PC-9 (cell line): ENCODE results near the gene EMILIN1. TPM values are rescaled to one million over a fixed set of nuclear protein-coding genes. Genes with fewer than 3 reads are reported as not detected.

Experiments used
- BruUV-seq: library from RNA; stranded (reverse); fragments of 400-500 nt; replicated peaks from 2 replicates; lab custom pipeline; 2021; lab: Mats Ljungman, UMichigan
- CTCF ChIA-PET: fragments of 300-600 bp; sonication (Branson Sonifier 250); formaldehyde crosslinking; loops from one replicate; lab custom pipeline; 2022; ENCODE audit warnings: antibody characterized with exemption; lab: Charles Lee
- POLR2A ChIA-PET: fragments of 300-600 bp; sonication (Branson Sonifier 250); formaldehyde crosslinking; loops from one replicate; lab custom pipeline; 2022; ENCODE audit warnings: antibody characterized with exemption; ENCODE audit not compliant: unreplicated experiment; lab: Charles Lee
- DNase-seq, 2 experiments: peaks; one replicate each; pipeline versions ENCODE4 v3.0.0 to v3.0.0-alpha.2; 2015 to 2022; ENCODE audit warnings: mixed read lengths in 1 of 2
- H2AFZ ChIP-seq: fragments of 200-600 bp; sonication (generic); 2 replicates; pipeline ENCODE4 v1.8.1; 2017; ENCODE audit warnings: antibody characterized with exemption
- H3F3A ChIP-seq: fragments of 200-600 bp; sonication (generic); 2 replicates; pipeline ENCODE4 v1.8.1; 2017; ENCODE audit warnings: antibody characterized with exemption, mild to moderate bottlenecking, low read depth; ENCODE audit not compliant: insufficient read depth
- H3K27ac ChIP-seq: fragments of 200-600 bp; sonication (generic); 2 replicates; pipeline ENCODE4 v1.6.1; 2016; ENCODE audit warnings: mixed run types
- H3K27me3 ChIP-seq: fragments of 200-600 bp; sonication (generic); 2 replicates; pipeline ENCODE4 v1.6.1; 2016; ENCODE audit warnings: low read depth, mixed run types; ENCODE audit not compliant: insufficient read depth
- H3K36me3 ChIP-seq: fragments of 200-600 bp; sonication (generic); 2 replicates; pipeline ENCODE4 v1.6.1; 2016; ENCODE audit warnings: low read depth, mixed run types
- H3K4me1 ChIP-seq: fragments of 200-600 bp; sonication (generic); replicated peaks from 2 replicates; pipeline ENCODE4 v1.6.1; 2016; ENCODE audit warnings: mixed run types; ENCODE audit not compliant: insufficient read depth
- H3K4me2 ChIP-seq: fragments of 200-600 bp; sonication (generic); 2 replicates; pipeline ENCODE4 v1.6.1; 2017; ENCODE audit warnings: mixed run types
- H3K4me3 ChIP-seq: fragments of 200-600 bp; sonication (generic); 2 replicates; pipeline ENCODE4 v1.6.1; 2016; ENCODE audit warnings: mixed run types
- H3K79me2 ChIP-seq: fragments of 200-600 bp; sonication (generic); 2 replicates; pipeline ENCODE4 v1.6.1; 2017; ENCODE audit warnings: low read depth, mixed run types
- H3K9me2 ChIP-seq: fragments of 200-600 bp; sonication (generic); 2 replicates; pipeline ENCODE4 v1.8.1; 2017; ENCODE audit warnings: mild to moderate bottlenecking; ENCODE audit not compliant: insufficient read depth
- H3K9me3 ChIP-seq: fragments of 200-600 bp; sonication (generic); 2 replicates; pipeline ENCODE4 v1.8.1; 2016; ENCODE audit warnings: low read depth; ENCODE audit not compliant: insufficient read depth
- H4K20me1 ChIP-seq: fragments of 200-600 bp; sonication (generic); 2 replicates; pipeline ENCODE4 v1.8.1; 2017; ENCODE audit not compliant: insufficient read depth
- CTCF ChIP-seq: fragments of 200-600 bp; sonication (generic); conservative IDR thresholded peaks from 2 replicates; pipeline ENCODE4 v1.6.1; 2017; ENCODE audit warnings: mixed run types, antibody characterized with exemption, mild to moderate bottlenecking, moderate library complexity
- EZH2 ChIP-seq: fragments of 200-600 bp; sonication (generic); IDR thresholded peaks from 2 replicates; pipeline ENCODE4 v1.8.0; 2017; ENCODE audit warnings: antibody characterized with exemption, low read depth
- intact Hi-C: fragments of 100-400 bp; cut with micrococcal nuclease; formaldehyde crosslinking; loops from one replicate; pipeline ENCODE4 v1.10.0; 2022; ENCODE audit not compliant: unreplicated experiment
- total RNA-seq: library from RNA; stranded (reverse); gene quantifications from 2 replicates; pipeline ENCODE4 v1.2.3, GENCODE V29; 2021

Gene EMILIN1
- total RNA-seq, 1 experiment from 2014 or later, result 1.6 TPM

- H3K36me3 ChIP-seq, result 0 out of 2 replicates have a peak, but pooled peaks cover 8% of the 10 kb centered on the region
- DNase-seq, result no peak
- no peaks in the 10 kb centered on the region for H3K9me3 ChIP-seq
- peaks cover 10% of the 10 kb centered on the region for H3K4me1 ChIP-seq
- intact Hi-C loops, result no loop called here
- H3K79me2 ChIP-seq, result peaks cover 15% of the 10 kb centered on the region
- no peaks in the 10 kb centered on the region for H3K9me2 ChIP-seq
- no peak overlapping the region for H3K4me3 ChIP-seq
- peaks cover 7% of the 10 kb centered on the region; the same call in 1 of the 2 replicates for H4K20me1 ChIP-seq
- no TSS peak for BruUV-seq
- ChIA-PET CTCF (no interaction called here), POLR2A (interaction anchor here (0.5 kb wide), 1 partner anchor 89 kb away, joined by 6 read pairs; no protein-coding TSS in a partner anchor)
- H3F3A ChIP-seq, result peaks cover 10% of the 10 kb centered on the region; the same call in 1 of the 2 replicates
- H3K27ac ChIP-seq, result no peak overlapping the region
- no peak overlapping the region for H2AFZ ChIP-seq
- H3K27me3 ChIP-seq, result peaks cover 5% of the 10 kb centered on the region; the same call in 1 of the 2 replicates
- no peak overlapping the region for H3K4me2 ChIP-seq
- no peak for TF ChIP-seq EZH2
- no peak for TF ChIP-seq CTCF
Observed at GRCh38 chr2:27128668-27129571, 50.5 kb downstream of the EMILIN1 start.

GRCh38 chr2:27130396-27130795, 52.0 kb downstream of the EMILIN1 start:
- H3K9me3 ChIP-seq, result no peaks in the 10 kb centered on the region
- H3K27me3 ChIP-seq, result no peaks in the 10 kb centered on the region
- H4K20me1 ChIP-seq, result peaks cover 7% of the 10 kb centered on the region; the same call in 1 of the 2 replicates
- no TSS peak for BruUV-seq
- no peak overlapping the region for H2AFZ ChIP-seq
- H3K36me3 ChIP-seq, result 0 out of 2 replicates have a peak, but pooled peaks cover 8% of the 10 kb centered on the region
- CTCF ChIA-PET, result no interaction called here
- no peak for TF ChIP-seq CTCF
- no peak for TF ChIP-seq EZH2
- intact Hi-C loops, result loop anchor here (10.0 kb wide), 1 partner anchor 84 kb away; the partner anchor contains the start of genes ATRAID, CAD and SLC5A6
- no peak overlapping the region for H3K4me3 ChIP-seq
- no peak overlapping the region for H3K4me2 ChIP-seq
- DNase-seq, result no peak
- H3K9me2 ChIP-seq, result no peaks in the 10 kb centered on the region
- peaks cover 10% of the 10 kb centered on the region for H3K4me1 ChIP-seq
- peaks cover 19% of the 10 kb centered on the region for H3K79me2 ChIP-seq
- H3K27ac ChIP-seq, result no peak overlapping the region
- H3F3A ChIP-seq, result peaks cover 10% of the 10 kb centered on the region; the same call in 1 of the 2 replicates
- POLR2A ChIA-PET, result no interaction called here

DNA sequence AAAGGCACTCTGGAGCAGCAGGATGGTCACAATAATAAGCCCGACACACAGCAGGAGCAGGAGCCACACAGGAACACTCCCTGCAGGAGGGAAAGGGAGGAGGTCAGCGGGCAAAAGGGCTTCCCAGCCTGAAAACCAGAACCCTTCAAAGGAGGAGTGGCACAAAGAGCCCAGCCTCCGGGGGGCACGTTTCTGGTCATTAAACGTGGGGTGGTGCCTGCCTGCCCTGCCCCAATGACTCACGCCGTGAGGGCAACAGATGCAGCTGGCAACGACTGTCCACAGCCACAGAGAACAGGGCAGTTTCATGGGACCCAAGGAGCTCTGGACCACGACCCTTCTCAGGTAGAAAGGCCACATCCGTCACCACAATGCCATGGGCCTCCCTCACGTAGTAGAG, 53.0 kb downstream of the EMILIN1 start:
- H3K27me3 ChIP-seq, result no peaks in the 10 kb centered on the region
- no peak overlapping the region for H3K4me3 ChIP-seq
- H3K4me1 ChIP-seq, result peaks cover 10% of the 10 kb centered on the region
- H3K27ac ChIP-seq, result no peak overlapping the region
- H3F3A ChIP-seq, result peaks cover 10% of the 10 kb centered on the region; the same call in 1 of the 2 replicates
- ChIA-PET POLR2A (interaction anchor here (0.6 kb wide), 1 partner anchor 454 kb away, joined by 3 read pairs; no protein-coding TSS in a partner anchor), CTCF (no interaction called here)
- H3K79me2 ChIP-seq, result peaks cover 19% of the 10 kb centered on the region
- no peak for DNase-seq
- H3K9me2 ChIP-seq, result no peaks in the 10 kb centered on the region
- no peak for TF ChIP-seq EZH2
- TF ChIP-seq CTCF, result no peak
- H3K36me3 ChIP-seq, result 0 out of 2 replicates have a peak, but pooled peaks cover 8% of the 10 kb centered on the region
- no peak overlapping the region for H2AFZ ChIP-seq
- no peaks in the 10 kb centered on the region for H3K9me3 ChIP-seq
- peaks cover 7% of the 10 kb centered on the region; the same call in 1 of the 2 replicates for H4K20me1 ChIP-seq
- no peak overlapping the region for H3K4me2 ChIP-seq
- intact Hi-C loops, result loop anchor here (10.0 kb wide), 1 partner anchor 83 kb away; the partner anchor contains the start of genes ATRAID, CAD and SLC5A6
- BruUV-seq, result no TSS peak
